DND-41 (cell line): ENCODE data around the gene TTLL5.

ENCODE experiments used
- CTCF ChIP-seq: IDR thresholded peaks from 2 replicates; pipeline ENCODE4 v1.5.1; 2012; ENCODE audit warnings: borderline replicate concordance, low read length, moderate library complexity, mild to moderate bottlenecking; ENCODE audit not compliant: poor library complexity, severe bottlenecking; ENCODE audit errors: extremely low read depth
- EZH2 ChIP-seq: IDR thresholded peaks from 3 replicates; pipeline ENCODE4 v1.6.1; 2012; ENCODE audit warnings: borderline replicate concordance, low read depth, mild to moderate bottlenecking, moderate library complexity, low read length, inconsistent platforms; ENCODE audit not compliant: severe bottlenecking

GRCh38 chr14:75709207-75709812 is 48.3 kb downstream of the TTLL5 start:
- TF ChIP-seq CTCF (peak; percentile 88), EZH2 (no peak)
